HG02938 (cell line): ENCODE measurements around the gene GALR2.

Source experiments
- ATAC-seq: cut with Tn5 transposase; IDR thresholded peaks from one replicate; pipeline ENCODE4 v1.9.1; 2021; ENCODE audit warnings: mild to moderate bottlenecking, moderate library complexity; ENCODE audit not compliant: unreplicated experiment

The GALR2 gene

DNA sequence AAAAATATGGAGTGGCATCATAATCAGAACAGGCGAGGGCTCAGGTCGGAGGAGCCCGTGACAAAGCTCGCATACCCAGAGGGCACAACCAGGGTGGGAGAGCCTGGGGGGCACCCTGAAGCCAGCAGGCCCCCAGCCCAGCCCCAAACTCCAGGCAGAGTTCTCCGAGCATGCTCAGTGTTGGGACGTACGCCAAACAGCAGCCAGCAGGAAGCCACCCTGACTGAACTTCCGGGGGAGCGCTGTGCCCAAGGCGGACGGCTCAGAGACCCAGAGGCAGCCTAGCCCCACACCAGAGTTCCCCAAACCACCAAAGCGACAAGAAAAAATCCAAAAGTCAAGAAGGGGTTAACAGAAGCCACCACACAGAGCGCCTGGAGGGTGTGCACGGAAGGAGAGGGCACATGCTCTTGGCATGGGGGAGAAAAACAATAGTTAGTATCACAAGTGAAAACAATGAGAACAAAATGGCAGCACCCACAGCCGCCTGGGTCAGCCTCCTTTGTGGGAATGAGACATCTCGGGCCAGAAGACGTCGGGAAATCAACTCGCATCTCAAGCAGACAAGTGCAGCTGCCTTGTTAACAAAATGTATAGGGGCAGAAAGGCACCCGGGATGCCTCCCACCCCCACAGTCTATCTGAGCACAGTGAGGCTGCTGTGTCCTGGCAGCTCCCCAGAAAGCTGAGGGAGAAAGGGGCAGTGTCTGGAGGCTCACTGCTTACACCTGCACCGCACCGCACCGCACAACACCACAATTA, 17.1 kb downstream of the GALR2 start:
- ATAC-seq = no peak

DNA sequence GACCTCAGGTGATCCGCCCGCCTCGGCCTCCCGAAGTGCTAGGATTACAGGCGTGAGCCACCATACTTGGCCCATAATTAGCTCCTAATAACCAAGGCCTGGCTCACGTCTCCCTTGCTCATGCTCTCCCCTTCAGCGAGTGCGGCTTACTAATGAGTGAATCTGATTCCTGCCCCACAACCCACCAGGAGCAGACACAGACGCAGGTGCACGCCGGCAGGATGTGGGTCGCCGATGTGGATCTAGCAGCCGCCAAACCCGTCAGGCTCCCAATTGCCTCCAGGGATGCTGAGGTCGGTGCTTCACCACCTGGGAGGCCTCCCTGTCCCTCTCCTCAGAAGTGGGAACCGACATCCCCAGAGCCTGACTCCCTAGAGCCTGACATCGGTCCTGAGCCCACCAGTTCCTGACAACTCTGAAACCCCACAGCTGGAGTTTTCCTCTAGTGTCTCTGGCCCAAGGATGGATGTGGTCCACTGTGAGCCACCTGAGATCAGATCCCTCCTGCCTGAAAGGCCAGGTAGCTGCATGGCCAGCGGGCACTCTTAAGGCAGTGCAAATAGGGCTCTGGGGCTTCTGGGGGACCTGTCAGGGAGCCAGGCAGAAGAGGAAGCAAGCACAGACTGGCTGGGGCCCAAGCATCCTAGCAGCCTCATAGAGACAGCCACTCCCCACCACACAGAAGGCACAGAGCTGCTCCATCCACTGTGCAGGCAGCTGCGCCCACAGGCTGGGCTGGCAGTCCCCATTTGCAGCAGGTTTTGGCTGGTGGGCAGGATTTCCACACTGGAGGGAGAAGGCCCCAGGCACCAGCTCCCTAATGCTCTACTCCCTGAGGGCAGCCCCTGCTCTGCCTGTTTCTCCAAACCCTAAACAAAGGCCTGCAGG, 18.2 kb downstream of the GALR2 start:
- no peak for ATAC-seq

- no peak for ATAC-seq
Observed at GRCh38 chr17:76094046-76094445, 19.5 kb downstream of the GALR2 start.

- no peak for ATAC-seq
Observed at GRCh38 chr17:76095943-76096342, 21.4 kb downstream of the GALR2 start.

DNA sequence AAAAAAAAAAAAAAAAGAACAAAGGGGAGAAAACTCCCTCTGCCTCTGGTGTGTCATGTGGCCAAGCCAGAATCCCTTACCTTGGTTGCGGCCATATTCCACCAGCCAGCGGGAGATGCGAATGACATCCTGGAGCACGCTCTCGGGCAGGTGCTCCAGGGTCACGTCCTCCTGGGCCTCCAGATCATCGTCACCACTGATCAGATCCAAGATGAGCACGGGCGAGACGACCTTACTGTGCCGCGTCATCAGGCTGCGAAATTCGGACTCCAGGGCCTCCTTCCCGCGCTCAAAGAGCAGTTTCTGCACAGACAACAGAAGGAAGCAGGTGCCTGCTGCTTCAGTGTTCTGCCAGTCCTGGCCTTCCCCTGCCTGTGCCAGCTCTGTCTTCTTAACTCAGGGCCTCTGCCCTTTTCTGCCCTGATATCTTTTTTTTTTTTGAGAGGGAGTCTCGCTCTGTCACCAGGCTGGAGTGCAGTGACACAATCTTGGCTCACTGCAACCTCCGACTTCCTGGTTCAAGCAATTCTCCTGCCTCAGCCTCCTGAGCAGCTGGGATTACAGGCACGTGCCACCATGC, 23.2 kb downstream of the GALR2 start:
- no peak for ATAC-seq

GRCh38 chr17:76102944-76103273, 28.3 kb downstream of the GALR2 start:
- peak; percentile 14 for ATAC-seq

DNA sequence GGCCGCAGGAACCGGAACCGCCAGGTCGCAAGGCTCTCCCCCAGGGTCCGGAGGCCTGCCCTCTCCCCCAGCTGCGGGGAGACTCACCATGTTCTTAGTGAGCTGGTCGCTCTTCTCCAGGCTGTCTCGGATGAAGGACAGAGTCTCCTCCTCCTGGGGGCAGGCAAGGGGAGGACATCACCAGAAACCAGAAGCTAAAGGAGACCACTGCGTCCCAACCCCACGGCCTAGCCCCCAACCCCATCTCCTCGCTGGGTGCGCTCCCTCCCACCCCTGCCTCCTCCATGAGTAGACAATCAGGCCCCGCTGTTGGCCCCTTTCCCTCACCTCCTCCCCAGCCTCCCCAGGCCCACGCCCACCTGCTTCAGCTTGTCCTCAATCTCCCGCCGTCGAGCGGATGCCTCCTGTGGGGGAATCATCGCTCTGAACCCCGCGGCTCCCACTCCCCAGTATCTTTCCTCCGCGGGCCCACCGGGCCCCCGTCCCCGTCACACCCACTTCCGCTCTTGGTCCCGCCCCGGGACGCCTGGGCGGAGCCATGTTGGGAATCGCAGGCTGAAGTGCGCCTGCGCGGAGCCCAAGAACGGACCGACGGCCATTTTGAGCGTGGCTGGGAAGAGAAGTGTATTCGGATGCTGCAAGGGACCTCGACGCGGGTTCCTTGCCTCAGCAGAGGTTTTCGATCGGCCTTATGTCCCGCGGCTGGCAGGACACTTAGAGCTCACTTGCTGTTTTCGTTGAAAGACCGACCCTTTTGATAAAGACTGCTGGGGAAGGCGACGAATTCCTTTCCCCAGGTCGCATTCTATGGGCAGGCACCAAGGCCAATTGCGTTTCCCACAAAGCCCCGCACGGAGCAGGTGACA, 28.9 kb downstream of the GALR2 start, which contains the start of gene EXOC7:
Gene EXOC7, minus strand, starts transcription at position 514 of the 866 bp plus-strand sequence. Its CDS starts 95 bp downstream, at position 419.
- peak; percentile 75 for ATAC-seq

GRCh38 chr17:76104140-76104895, 29.7 kb downstream of the GALR2 start:
- no peak for ATAC-seq

- ATAC-seq = no peak
Observed at GRCh38 chr17:76104896-76105231, 30.3 kb downstream of the GALR2 start.

GRCh38 chr17:76106703-76107102, 32.1 kb downstream of the GALR2 start:
- no peak for ATAC-seq

DNA sequence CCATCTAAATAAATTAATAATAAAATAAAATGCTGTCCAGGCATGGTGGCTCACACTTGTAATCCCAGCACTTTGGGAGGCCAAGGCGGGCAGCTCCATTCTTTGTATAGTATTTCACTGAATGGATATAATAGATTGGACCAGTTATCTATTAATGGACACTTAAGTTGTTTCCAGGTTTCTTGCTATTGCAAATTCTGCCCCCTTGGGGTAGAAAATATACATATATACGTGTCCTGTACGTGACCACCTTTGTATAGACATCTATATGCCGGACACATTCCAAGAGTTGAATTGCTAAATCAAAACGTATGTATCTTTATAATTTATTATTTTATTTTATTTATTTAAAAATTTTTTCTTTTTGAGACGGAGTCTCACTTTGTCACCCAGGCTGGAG, 32.9 kb downstream of the GALR2 start:
- no peak for ATAC-seq

DNA sequence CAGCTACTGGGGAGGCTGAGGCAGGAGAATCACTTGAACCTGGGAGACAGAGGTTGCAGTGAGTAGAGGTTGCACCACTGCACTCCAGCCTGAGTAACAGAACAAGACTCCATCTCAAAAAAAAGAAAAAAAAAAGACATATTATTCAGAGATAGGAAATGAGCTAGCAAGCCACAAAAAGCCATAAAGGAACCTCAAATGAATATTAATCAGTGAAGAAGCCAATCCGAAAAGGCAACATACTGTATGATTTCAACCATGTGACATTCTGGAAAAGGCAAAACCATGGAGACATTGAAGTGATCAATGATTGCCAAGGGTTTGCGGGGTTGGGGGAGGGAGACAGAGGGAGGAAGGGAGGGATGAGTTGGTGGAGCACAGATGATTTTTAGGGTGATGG, 37.4 kb downstream of the GALR2 start:
- no peak for ATAC-seq

GRCh38 chr17:76115138-76115754, 40.7 kb downstream of the GALR2 start:
- ATAC-seq = no peak

DNA sequence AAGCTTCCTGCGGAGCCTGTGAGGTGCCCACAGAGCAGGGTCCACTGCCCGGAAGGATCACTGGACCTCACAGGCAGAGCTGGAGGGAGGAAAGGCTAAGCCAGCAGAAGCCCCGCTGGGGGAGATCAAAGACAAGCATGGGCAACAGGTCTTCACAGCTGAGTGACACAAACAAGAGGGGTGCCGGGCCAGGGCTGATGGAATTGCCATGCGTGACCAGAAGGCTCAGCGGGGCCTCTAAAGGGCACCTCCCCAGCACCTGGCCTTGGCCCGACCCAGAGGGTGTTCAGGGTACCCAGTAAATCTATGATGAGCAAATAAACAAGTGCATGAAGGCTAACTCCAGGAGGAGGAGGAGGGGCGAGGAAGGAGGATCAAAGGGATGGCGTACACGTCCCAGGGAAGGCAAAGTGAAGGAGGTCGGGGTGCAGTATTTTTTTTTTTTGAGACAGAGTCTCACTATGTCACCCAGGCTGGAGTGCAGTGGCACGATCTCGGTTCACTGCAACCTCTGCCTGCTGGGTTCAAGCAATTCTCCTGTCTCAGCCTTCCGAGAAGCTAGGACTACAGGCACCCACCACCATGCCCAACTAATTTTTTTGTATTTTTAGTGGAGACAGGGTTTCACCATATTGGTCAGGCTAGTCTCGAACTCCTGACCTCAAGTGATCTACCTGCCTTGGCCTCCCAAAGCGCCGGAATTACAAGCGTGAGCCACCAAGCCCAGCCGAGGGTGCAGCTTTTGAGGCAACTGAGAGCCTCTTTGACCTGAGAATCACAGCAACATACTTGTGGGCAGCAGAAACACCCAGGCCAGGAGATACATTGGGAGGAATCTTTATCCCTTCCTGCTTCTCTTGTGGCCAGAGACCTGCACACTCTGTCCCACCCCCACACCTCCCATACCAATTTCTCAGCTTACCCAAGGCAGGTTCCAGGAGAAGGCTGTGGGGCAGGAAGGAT, 45.1 kb downstream of the GALR2 start:
- ATAC-seq = no peak

DNA sequence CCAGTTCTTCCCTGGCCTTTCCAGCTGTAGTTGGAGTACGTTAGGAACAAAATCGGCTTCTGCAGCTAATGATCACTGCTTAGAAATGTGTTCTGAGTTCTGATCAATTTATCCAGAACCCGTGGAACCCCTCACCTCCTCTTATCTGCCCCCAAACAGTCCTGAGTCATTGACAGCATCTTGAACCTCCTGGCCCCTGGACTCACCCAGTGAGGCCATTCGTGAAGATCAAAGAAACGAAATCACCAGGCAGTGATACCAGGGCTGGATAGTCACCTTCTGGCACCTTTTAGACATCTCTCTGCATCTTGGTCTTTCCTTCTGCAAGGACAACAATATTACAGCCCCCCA, 46.1 kb downstream of the GALR2 start:
- no peak for ATAC-seq

- no peak for ATAC-seq
Observed at GRCh38 chr17:76121932-76122430, 47.4 kb downstream of the GALR2 start.

DNA sequence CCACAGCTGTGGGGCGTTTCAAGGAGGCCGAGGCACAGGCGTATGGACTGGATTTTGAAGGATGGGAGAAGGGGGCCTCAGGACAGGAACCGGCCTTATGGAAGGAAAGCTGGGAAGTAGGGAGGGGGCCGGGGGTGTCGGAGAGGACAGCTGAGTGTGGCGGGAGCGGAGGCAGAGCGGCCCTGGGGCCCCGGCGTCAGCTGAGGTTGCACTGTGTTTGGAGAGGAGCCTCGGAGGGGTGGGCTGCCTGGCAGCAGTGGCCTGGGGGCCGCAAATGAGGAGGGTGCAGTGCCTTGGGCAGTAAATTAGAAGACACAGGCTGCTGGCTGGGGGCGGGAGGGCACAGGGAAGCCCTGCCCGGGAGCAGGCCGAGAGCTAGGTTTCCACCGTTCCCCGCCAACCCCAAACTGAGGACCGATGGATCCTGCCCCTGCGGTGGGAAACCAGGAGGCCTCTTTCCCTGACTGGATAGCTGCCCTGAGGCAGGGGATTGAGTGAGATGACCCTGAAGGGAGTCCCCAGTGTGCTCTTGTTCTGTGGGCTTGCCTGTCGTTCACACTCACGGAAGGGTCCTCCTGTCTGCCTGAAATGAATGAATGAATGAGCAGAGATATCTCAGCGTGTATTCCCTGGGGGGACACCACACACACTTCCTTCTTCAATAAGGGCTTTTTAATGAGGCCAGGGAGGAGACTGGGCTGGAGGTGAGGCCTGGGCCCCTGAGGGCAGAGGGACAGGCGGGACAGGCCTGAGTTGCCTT, 48.0 kb downstream of the GALR2 start:
- no peak for ATAC-seq

DNA sequence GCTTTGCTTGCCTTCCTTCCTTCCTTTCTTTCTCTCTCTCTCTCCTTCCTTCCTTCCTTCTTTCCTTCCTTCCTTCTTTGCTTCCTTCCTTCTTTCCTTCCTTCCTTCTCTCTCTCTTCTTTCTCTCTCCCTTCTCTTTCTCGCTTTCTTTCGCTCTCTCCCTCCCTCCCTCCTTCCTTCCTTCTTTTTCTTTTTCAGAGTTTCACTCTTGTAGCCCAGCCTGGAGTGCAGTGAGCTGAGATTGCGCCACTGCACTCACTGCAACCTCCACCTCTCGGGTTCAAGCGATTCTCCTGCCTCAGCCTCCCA, 48.6 kb downstream of the GALR2 start:
- no peak for ATAC-seq
